GM19240 (cell line): ENCODE results near the gene ADAMTSL2.

Source experiments
- DNase-seq: peaks from one replicate; pipeline ENCODE4 v3.0.0; 2011; ENCODE audit warnings: low spot score; ENCODE audit not compliant: insufficient read length

Gene ADAMTSL2

GRCh38 chr9:133534346-133535291, at the start of gene ADAMTSL2:
Gene ADAMTSL2, plus strand, starts transcription at chr9:133534704. Its CDS starts 2,009 bp downstream, at chr9:133536713.
- no peak for DNase-seq

- DNase-seq, result no peak
Observed at GRCh38 chr9:133485531-133486260, 48.8 kb upstream of the ADAMTSL2 start.

- DNase-seq, result no peak
Observed at GRCh38 chr9:133487331-133487725, 47.2 kb upstream of the ADAMTSL2 start.

- DNase-seq, result no peak
Observed at GRCh38 chr9:133488686-133489252, 45.7 kb upstream of the ADAMTSL2 start.

GRCh38 chr9:133489253-133490190, 45.0 kb upstream of the ADAMTSL2 start:
- no peak for DNase-seq

- DNase-seq, result no peak
Observed at GRCh38 chr9:133490201-133490681, 44.3 kb upstream of the ADAMTSL2 start.

GRCh38 chr9:133490865-133491655, 43.4 kb upstream of the ADAMTSL2 start:
- no peak for DNase-seq

GRCh38 chr9:133491656-133491925, 42.9 kb upstream of the ADAMTSL2 start:
- no peak for DNase-seq

- DNase-seq, result no peak
Observed at GRCh38 chr9:133492061-133493021, 42.2 kb upstream of the ADAMTSL2 start.

- no peak for DNase-seq
Observed at GRCh38 chr9:133493428-133493827, 41.1 kb upstream of the ADAMTSL2 start.

- DNase-seq, result no peak
Observed at GRCh38 chr9:133493845-133494540, 40.5 kb upstream of the ADAMTSL2 start.

GRCh38 chr9:133494636-133495326, 39.7 kb upstream of the ADAMTSL2 start:
- DNase-seq, result no peak

- DNase-seq, result no peak
Observed at GRCh38 chr9:133495327-133496293, 38.9 kb upstream of the ADAMTSL2 start.

GRCh38 chr9:133496861-133497842, 37.4 kb upstream of the ADAMTSL2 start:
- no peak for DNase-seq

GRCh38 chr9:133499132-133499891, 35.2 kb upstream of the ADAMTSL2 start:
- DNase-seq, result no peak
